Measurements from ENCODE around the gene GPX8. TPM values are rescaled to one million over a fixed set of nuclear protein-coding genes. Genes with fewer than 3 reads are reported as not detected.

GPX8 gene
- total RNA-seq, 1 experiment from 2014 or later, result 18.3 TPM

GRCh38 chr5:55141945-55142690 is 17.9 kb upstream of the GPX8 start:
- no peaks in the 10 kb centered on the region for H4K20me1 ChIP-seq (ENCODE audit: low read length)
- no peaks in the 10 kb centered on the region for H3K9me2 ChIP-seq (replicated peaks; ENCODE audit: low read length)
- H3K36me3 ChIP-seq (ENCODE audit: low read depth, low read length), result no peaks in the 10 kb centered on the region
- no peaks in the 10 kb centered on the region for H3K4me1 ChIP-seq (ENCODE audit: insufficient read depth, low read length)
- no TSS peak for BruUV-seq (replicated peaks)
- H3K4me2 ChIP-seq (ENCODE audit: low read length), result no peak overlapping the region
- DNase-seq (no peak), ATAC-seq (no peak)
- TF ChIP-seq EZH2phosphoT487 (IDR thresholded peaks at IDR 0.05; ENCODE audit: borderline replicate concordance, low read length) (no peak), CTCF (conservative IDR thresholded peaks at IDR 0.05; ENCODE audit: low read depth, low read length) (no peak), EZH2 (IDR thresholded peaks at IDR 0.05; ENCODE audit: low read length, unreplicated experiment) (no peak)
- no peaks in the 10 kb centered on the region for H3K79me2 ChIP-seq (ENCODE audit: low read length)
- H3K27ac ChIP-seq (ENCODE audit: low read length), result no peak overlapping the region
- intact Hi-C loops (cut with micrococcal nuclease), result no loop called here
- H3K9ac ChIP-seq (ENCODE audit: low read length), result no peak overlapping the region
- ChIA-PET POLR2A (ENCODE audit: unreplicated experiment) (no interaction called here), CTCF (no interaction called here)
- H2AFZ ChIP-seq (ENCODE audit: low read length), result no peak overlapping the region
- no peaks in the 10 kb centered on the region for H3F3A ChIP-seq (ENCODE audit: low read length, unreplicated experiment)
- H3K27me3 ChIP-seq (ENCODE audit: low read length), result no peaks in the 10 kb centered on the region
- H3K9me3 ChIP-seq (ENCODE audit: low read length), result no peaks in the 10 kb centered on the region
- H3K4me3 ChIP-seq (ENCODE audit: low read length), result no peak overlapping the region

- no peaks in the 10 kb centered on the region for H3K9me3 ChIP-seq (ENCODE audit: low read length)
- no peak overlapping the region for H3K9ac ChIP-seq (ENCODE audit: low read length)
- DNase-seq (no peak), ATAC-seq (no peak)
- no peak overlapping the region for H3K4me2 ChIP-seq (ENCODE audit: low read length)
- no peaks in the 10 kb centered on the region for H4K20me1 ChIP-seq (ENCODE audit: low read length)
- H3K27ac ChIP-seq (ENCODE audit: low read length), result no peak overlapping the region
- POLR2A ChIA-PET (ENCODE audit: unreplicated experiment), result no interaction called here
- no peaks in the 10 kb centered on the region for H3K79me2 ChIP-seq (ENCODE audit: low read length)
- no peaks in the 10 kb centered on the region for H3F3A ChIP-seq (ENCODE audit: low read length, unreplicated experiment)
- CTCF ChIA-PET, result no interaction called here
- H3K27me3 ChIP-seq (ENCODE audit: low read length), result no peaks in the 10 kb centered on the region
- H3K4me3 ChIP-seq (ENCODE audit: low read length), result no peak overlapping the region
- H2AFZ ChIP-seq (ENCODE audit: low read length), result no peak overlapping the region
- H3K36me3 ChIP-seq (ENCODE audit: low read depth, low read length), result no peaks in the 10 kb centered on the region
- intact Hi-C loops (cut with micrococcal nuclease), result no loop called here
- no peak for TF ChIP-seq EZH2phosphoT487 (IDR thresholded peaks at IDR 0.05; ENCODE audit: borderline replicate concordance, low read length)
- no peak for TF ChIP-seq EZH2 (IDR thresholded peaks at IDR 0.05; ENCODE audit: low read length, unreplicated experiment)
- TF ChIP-seq CTCF (conservative IDR thresholded peaks at IDR 0.05; ENCODE audit: low read depth, low read length), result no peak
- H3K4me1 ChIP-seq (ENCODE audit: insufficient read depth, low read length), result no peaks in the 10 kb centered on the region
- H3K9me2 ChIP-seq (replicated peaks; ENCODE audit: low read length), result no peaks in the 10 kb centered on the region
- no TSS peak for BruUV-seq (replicated peaks)
These were observed 16.3 kb upstream of the GPX8 start for GRCh38 chr5:55143624-55144023.

GRCh38 chr5:55146080-55146479 is 13.9 kb upstream of the GPX8 start:
- CTCF ChIA-PET, result interaction anchor here (0.8 to 1.4 kb wide), 2 partner anchors 13 to 202 kb away, joined by 3 to 6 read pairs; no protein-coding TSS in a partner anchor
- POLR2A ChIA-PET (ENCODE audit: unreplicated experiment), result no interaction called here
- intact Hi-C loops (cut with micrococcal nuclease), result loop anchor here (1.0 kb wide), 2 partner anchors 202 to 240 kb away; no protein-coding TSS in a partner anchor

More at GRCh38 chr5:55146080-55146479, 13.9 kb upstream of the GPX8 start:
- DNase-seq (no peak), ATAC-seq (no peak)
- TF ChIP-seq EZH2phosphoT487 (IDR thresholded peaks at IDR 0.05; ENCODE audit: borderline replicate concordance, low read length) (no peak), CTCF (conservative IDR thresholded peaks at IDR 0.05; ENCODE audit: low read depth, low read length) (no peak), EZH2 (IDR thresholded peaks at IDR 0.05; ENCODE audit: low read length, unreplicated experiment) (no peak)
- H4K20me1 ChIP-seq (ENCODE audit: low read length), result no peaks in the 10 kb centered on the region
- H3K9ac ChIP-seq (ENCODE audit: low read length), result no peak overlapping the region
- no peaks in the 10 kb centered on the region for H3K79me2 ChIP-seq (ENCODE audit: low read length)
- no peak overlapping the region for H3K27ac ChIP-seq (ENCODE audit: low read length)
- H3K4me3 ChIP-seq (ENCODE audit: low read length), result no peak overlapping the region
- H3F3A ChIP-seq (ENCODE audit: low read length, unreplicated experiment), result no peaks in the 10 kb centered on the region
- H3K9me2 ChIP-seq (replicated peaks; ENCODE audit: low read length), result no peaks in the 10 kb centered on the region
- H3K27me3 ChIP-seq (ENCODE audit: low read length), result no peaks in the 10 kb centered on the region
- peak overlapping the region; percentile 25; the same call in 1 of the 2 replicates for H3K4me2 ChIP-seq (ENCODE audit: low read length)
- H3K36me3 ChIP-seq (ENCODE audit: low read depth, low read length), result no peaks in the 10 kb centered on the region
- no peaks in the 10 kb centered on the region for H3K4me1 ChIP-seq (ENCODE audit: insufficient read depth, low read length)
- 0 out of 2 replicates have a peak overlapping the region, but pooled peaks have one; percentile 2 for H2AFZ ChIP-seq (ENCODE audit: low read length)
- no TSS peak for BruUV-seq (replicated peaks)
- H3K9me3 ChIP-seq (ENCODE audit: low read length), result no peaks in the 10 kb centered on the region
